Loucy (cell line): ENCODE measurements around the gene VASN.

Experiments used
- CTCF ChIP-seq: fragments of 200-600 bp; sonication (generic); conservative IDR thresholded peaks from 2 replicates; pipeline ENCODE4 v1.5.1; 2014; ENCODE audit warnings: mild to moderate bottlenecking, antibody characterized with exemption, low read length
- EZH2phosphoT487 ChIP-seq: fragments of 200-600 bp; IDR thresholded peaks from 2 replicates; pipeline ENCODE4 v1.6.1; 2018; ENCODE audit warnings: antibody characterized with exemption, mild to moderate bottlenecking, moderate library complexity, borderline replicate concordance

DNA sequence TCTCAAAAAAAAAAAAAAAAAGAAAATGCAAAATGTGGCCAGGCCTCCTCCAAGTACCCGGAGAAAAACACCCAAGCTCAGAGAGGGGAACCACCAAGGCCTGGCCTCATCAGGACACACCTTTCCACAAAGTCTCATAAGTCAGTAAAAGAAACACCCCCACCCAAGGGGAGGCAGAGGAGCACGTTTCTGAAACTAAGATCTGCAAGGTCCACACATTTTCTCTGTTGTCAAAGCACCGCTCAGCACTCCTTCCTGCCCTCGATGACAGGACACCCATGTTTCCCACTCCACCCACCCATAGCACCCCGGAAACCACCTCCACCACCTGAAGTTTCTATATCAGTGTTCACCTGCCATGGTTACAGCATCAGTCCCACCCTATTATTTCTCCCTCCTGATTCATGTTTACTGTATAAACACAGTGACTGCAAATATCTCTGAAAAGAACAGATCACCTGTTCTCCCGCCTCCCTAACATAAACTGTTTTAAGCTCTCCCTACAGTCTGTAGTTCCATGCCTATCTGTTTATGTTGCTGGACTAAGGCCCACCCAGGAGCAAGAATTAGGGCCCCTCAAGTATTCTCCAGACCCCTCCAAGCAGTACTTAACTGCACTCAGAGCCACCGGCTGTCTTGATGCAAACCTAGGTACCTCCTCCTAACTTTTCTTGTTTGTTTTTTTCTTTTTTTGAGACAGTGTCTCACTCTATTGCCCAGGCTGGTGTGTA is 42.7 kb downstream of the VASN start:
- TF ChIP-seq CTCF (no peak), EZH2phosphoT487 (no peak)
